GM21786 (cell line): ENCODE results near the gene MYO5C.

Experiments
- ATAC-seq: cut with Tn5 transposase; IDR thresholded peaks from one replicate; pipeline ENCODE4 v1.9.1; 2021; ENCODE audit not compliant: unreplicated experiment

MYO5C gene

GRCh38 chr15:52295421-52296001 is at the start of gene MYO5C:
Gene MYO5C (minus strand): TSS chr15:52295804. CDS start chr15:52295636, 168 bp downstream.
- no peak for ATAC-seq

GRCh38 chr15:52344592-52344991 is 49.0 kb upstream of the MYO5C start:
- no peak for ATAC-seq

- ATAC-seq: no peak
Observed at GRCh38 chr15:52343831-52344230, 48.2 kb upstream of the MYO5C start.

- no peak for ATAC-seq
Observed at GRCh38 chr15:52340093-52340492, 44.5 kb upstream of the MYO5C start.

GRCh38 chr15:52338891-52339290 is 43.3 kb upstream of the MYO5C start:
- no peak for ATAC-seq

GRCh38 chr15:52338058-52338457 is 42.5 kb upstream of the MYO5C start:
- no peak for ATAC-seq

- no peak for ATAC-seq
Observed at GRCh38 chr15:52337198-52337853, 41.7 kb upstream of the MYO5C start.

GRCh38 chr15:52336529-52336928 is 40.9 kb upstream of the MYO5C start:
- no peak for ATAC-seq

- ATAC-seq: no peak
Observed at GRCh38 chr15:52334491-52335160, 39.0 kb upstream of the MYO5C start.

- peak; percentile 88 for ATAC-seq
Observed at GRCh38 chr15:52331490-52332240, 36.1 kb upstream of the MYO5C start.

GRCh38 chr15:52329987-52330386 is 34.4 kb upstream of the MYO5C start:
- no peak for ATAC-seq

- no peak for ATAC-seq
Observed at GRCh38 chr15:52329150-52329549, 33.5 kb upstream of the MYO5C start.

GRCh38 chr15:52328680-52329079 is 33.1 kb upstream of the MYO5C start:
- no peak for ATAC-seq

GRCh38 chr15:52326756-52327155 is 31.2 kb upstream of the MYO5C start:
- ATAC-seq: no peak

- ATAC-seq: no peak
Observed at GRCh38 chr15:52324109-52324508, 28.5 kb upstream of the MYO5C start.

- ATAC-seq: no peak
Observed at GRCh38 chr15:52318729-52319500, 23.3 kb upstream of the MYO5C start.

GRCh38 chr15:52317688-52318087 is 22.1 kb upstream of the MYO5C start:
- ATAC-seq: no peak

- no peak for ATAC-seq
Observed at GRCh38 chr15:52317022-52317421, 21.4 kb upstream of the MYO5C start.

- ATAC-seq: peak; percentile 49
Observed at GRCh38 chr15:52309154-52309548, 13.5 kb upstream of the MYO5C start.

GRCh38 chr15:52308446-52309153 is 13.0 kb upstream of the MYO5C start:
- ATAC-seq: peak; percentile 54
